ENCODE data around the gene VPS54.
"Not testable (repeated sequence)": the region's sequence is repeated elsewhere in the genome, so short reads cannot be mapped to it uniquely, and the experiment has no call there.

VPS54 gene

GRCh38 chr2:63993871-63994270 lies 25.4 kb downstream of the VPS54 start:
- H3K4me1 ChIP-seq (ENCODE audit: control insufficient read depth in 1 of 2, insufficient read depth in 2 of 2, low read length in 2 of 2) = no peaks in the 10 kb centered on the region
- peaks cover 4 to 12% of the 10 kb centered on the region in 2 donors for H3K9me3 ChIP-seq (ENCODE audit: control insufficient read depth in 1 of 2, low read length in 2 of 2)
- H3K36me3 ChIP-seq (ENCODE audit: control insufficient read depth in 1 of 2, insufficient read depth in 2 of 2, low read length in 2 of 2) = no peaks in the 10 kb centered on the region
- no peak overlapping the region for H3K4me3 ChIP-seq (ENCODE audit: low read depth in 1 of 2, low read length in 2 of 2)
- H3K27me3 ChIP-seq (ENCODE audit: control insufficient read depth in 1 of 2, insufficient read depth in 2 of 2, low read length in 2 of 2) = no peaks in the 10 kb centered on the region
- no peak overlapping the region for H3K27ac ChIP-seq (ENCODE audit: low read depth, low read length)
- no peak overlapping the region for H3K9ac ChIP-seq (ENCODE audit: low read depth in 1 of 2, low read length in 2 of 2)

GRCh38 chr2:63993130-63993584 lies 26.1 kb downstream of the VPS54 start:
- H3K27me3 ChIP-seq (ENCODE audit: control insufficient read depth in 1 of 2, insufficient read depth in 2 of 2, low read length in 2 of 2); H3K4me1 ChIP-seq (ENCODE audit: control insufficient read depth in 1 of 2, insufficient read depth in 2 of 2, low read length in 2 of 2); H3K27ac ChIP-seq (ENCODE audit: low read depth, low read length); H3K4me3 ChIP-seq (ENCODE audit: low read depth in 1 of 2, low read length in 2 of 2); H3K36me3 ChIP-seq (ENCODE audit: control insufficient read depth in 1 of 2, insufficient read depth in 2 of 2, low read length in 2 of 2); H3K9ac ChIP-seq (ENCODE audit: low read depth in 1 of 2, low read length in 2 of 2): not testable (repeated sequence)
- peaks cover 4 to 12% of the 10 kb centered on the region in 2 donors for H3K9me3 ChIP-seq (ENCODE audit: control insufficient read depth in 1 of 2, low read length in 2 of 2)

GRCh38 chr2:63992061-63992685 lies 27.1 kb downstream of the VPS54 start:
- H3K9ac ChIP-seq (ENCODE audit: low read depth in 1 of 2, low read length in 2 of 2) = no peak overlapping the region
- H3K27ac ChIP-seq (ENCODE audit: low read depth, low read length) = no peak overlapping the region
- no peaks in the 10 kb centered on the region for H3K36me3 ChIP-seq (ENCODE audit: control insufficient read depth in 1 of 2, insufficient read depth in 2 of 2, low read length in 2 of 2)
- no peaks in the 10 kb centered on the region for H3K27me3 ChIP-seq (ENCODE audit: control insufficient read depth in 1 of 2, insufficient read depth in 2 of 2, low read length in 2 of 2)
- no peaks in the 10 kb centered on the region for H3K4me1 ChIP-seq (ENCODE audit: control insufficient read depth in 1 of 2, insufficient read depth in 2 of 2, low read length in 2 of 2)
- H3K4me3 ChIP-seq (ENCODE audit: low read depth in 1 of 2, low read length in 2 of 2) = no peak overlapping the region
- peaks cover 2 to 9% of the 10 kb centered on the region in 2 donors for H3K9me3 ChIP-seq (ENCODE audit: control insufficient read depth in 1 of 2, low read length in 2 of 2)

GRCh38 chr2:63991173-63991999 lies 27.8 kb downstream of the VPS54 start:
- H3K27ac ChIP-seq (ENCODE audit: low read depth, low read length); H3K9me3 ChIP-seq (ENCODE audit: control insufficient read depth in 1 of 2, low read length in 2 of 2): not testable (repeated sequence)

GRCh38 chr2:63990072-63990471 lies 29.2 kb downstream of the VPS54 start:
- Histone ChIP-seq H3K27me3 (ENCODE audit: control insufficient read depth in 1 of 2, insufficient read depth in 2 of 2, low read length in 2 of 2) (no peaks in the 10 kb centered on the region), H3K4me1 (ENCODE audit: control insufficient read depth in 1 of 2, insufficient read depth in 2 of 2, low read length in 2 of 2) (peaks cover 2 to 6% of the 10 kb centered on the region in 2 donors), H3K9me3 (ENCODE audit: control insufficient read depth in 1 of 2, low read length in 2 of 2) (peaks cover 0 to 7% of the 10 kb centered on the region in 2 donors), H3K27ac (ENCODE audit: low read depth, low read length) (no peak overlapping the region), H3K36me3 (ENCODE audit: control insufficient read depth in 1 of 2, insufficient read depth in 2 of 2, low read length in 2 of 2) (no peaks in the 10 kb centered on the region), H3K9ac (ENCODE audit: low read depth in 1 of 2, low read length in 2 of 2) (no peak overlapping the region), H3K4me3 (ENCODE audit: low read depth in 1 of 2, low read length in 2 of 2) (no peak overlapping the region)

More at GRCh38 chr2:63991173-63991999, 27.8 kb downstream of the VPS54 start:
- not testable (repeated sequence) for H3K9ac ChIP-seq (ENCODE audit: low read depth in 1 of 2, low read length in 2 of 2); H3K36me3 ChIP-seq (ENCODE audit: control insufficient read depth in 1 of 2, insufficient read depth in 2 of 2, low read length in 2 of 2); H3K4me1 ChIP-seq (ENCODE audit: control insufficient read depth in 1 of 2, insufficient read depth in 2 of 2, low read length in 2 of 2); H3K4me3 ChIP-seq (ENCODE audit: low read depth in 1 of 2, low read length in 2 of 2); H3K27me3 ChIP-seq (ENCODE audit: control insufficient read depth in 1 of 2, insufficient read depth in 2 of 2, low read length in 2 of 2)

- H3K9ac ChIP-seq (ENCODE audit: low read depth in 1 of 2, low read length in 2 of 2); H3K27ac ChIP-seq (ENCODE audit: low read depth, low read length); H3K36me3 ChIP-seq (ENCODE audit: control insufficient read depth in 1 of 2, insufficient read depth in 2 of 2, low read length in 2 of 2); H3K4me1 ChIP-seq (ENCODE audit: control insufficient read depth in 1 of 2, insufficient read depth in 2 of 2, low read length in 2 of 2); H3K27me3 ChIP-seq (ENCODE audit: control insufficient read depth in 1 of 2, insufficient read depth in 2 of 2, low read length in 2 of 2); H3K9me3 ChIP-seq (ENCODE audit: control insufficient read depth in 1 of 2, low read length in 2 of 2); H3K4me3 ChIP-seq (ENCODE audit: low read depth in 1 of 2, low read length in 2 of 2): not testable (repeated sequence)
These were observed 30.3 kb downstream of the VPS54 start for GRCh38 chr2:63988842-63989436.

- Histone ChIP-seq H3K9ac (ENCODE audit: low read depth in 1 of 2, low read length in 2 of 2) (no peak overlapping the region), H3K4me1 (ENCODE audit: control insufficient read depth in 1 of 2, insufficient read depth in 2 of 2, low read length in 2 of 2) (peaks cover 7 to 9% of the 10 kb centered on the region in 2 donors), H3K36me3 (ENCODE audit: control insufficient read depth in 1 of 2, insufficient read depth in 2 of 2, low read length in 2 of 2) (peaks cover 4 to 8% of the 10 kb centered on the region in 2 donors), H3K9me3 (ENCODE audit: control insufficient read depth in 1 of 2, low read length in 2 of 2) (peaks cover 0 to 7% of the 10 kb centered on the region in 2 donors), H3K27ac (ENCODE audit: low read depth, low read length) (no peak overlapping the region), H3K27me3 (ENCODE audit: control insufficient read depth in 1 of 2, insufficient read depth in 2 of 2, low read length in 2 of 2) (no peaks in the 10 kb centered on the region), H3K4me3 (ENCODE audit: low read depth in 1 of 2, low read length in 2 of 2) (no peak overlapping the region)
These were observed 34.4 kb downstream of the VPS54 start for GRCh38 chr2:63984606-63985359.

GRCh38 chr2:63983986-63984605 lies 35.1 kb downstream of the VPS54 start:
- Histone ChIP-seq H3K27ac (ENCODE audit: low read depth, low read length) (no peak overlapping the region), H3K9me3 (ENCODE audit: control insufficient read depth in 1 of 2, low read length in 2 of 2) (peaks cover 0 to 2% of the 10 kb centered on the region in 2 donors), H3K9ac (ENCODE audit: low read depth in 1 of 2, low read length in 2 of 2) (no peak overlapping the region), H3K27me3 (ENCODE audit: control insufficient read depth in 1 of 2, insufficient read depth in 2 of 2, low read length in 2 of 2) (no peaks in the 10 kb centered on the region), H3K4me3 (ENCODE audit: low read depth in 1 of 2, low read length in 2 of 2) (no peak overlapping the region), H3K4me1 (ENCODE audit: control insufficient read depth in 1 of 2, insufficient read depth in 2 of 2, low read length in 2 of 2) (peaks cover 7 to 9% of the 10 kb centered on the region in 2 donors), H3K36me3 (ENCODE audit: control insufficient read depth in 1 of 2, insufficient read depth in 2 of 2, low read length in 2 of 2) (peaks cover 4 to 8% of the 10 kb centered on the region in 2 donors)

- Histone ChIP-seq H3K36me3 (ENCODE audit: control insufficient read depth in 1 of 2, insufficient read depth in 2 of 2, low read length in 2 of 2) (peaks cover 4 to 8% of the 10 kb centered on the region in 2 donors), H3K27me3 (ENCODE audit: control insufficient read depth in 1 of 2, insufficient read depth in 2 of 2, low read length in 2 of 2) (no peaks in the 10 kb centered on the region), H3K4me3 (ENCODE audit: low read depth in 1 of 2, low read length in 2 of 2) (no peak overlapping the region), H3K27ac (ENCODE audit: low read depth, low read length) (no peak overlapping the region), H3K4me1 (ENCODE audit: control insufficient read depth in 1 of 2, insufficient read depth in 2 of 2, low read length in 2 of 2) (peaks cover 7 to 9% of the 10 kb centered on the region in 2 donors), H3K9me3 (ENCODE audit: control insufficient read depth in 1 of 2, low read length in 2 of 2) (no peaks in the 10 kb centered on the region), H3K9ac (ENCODE audit: low read depth in 1 of 2, low read length in 2 of 2) (no peak overlapping the region)
These were observed 36.9 kb downstream of the VPS54 start for GRCh38 chr2:63982335-63982734.
